Hematopoietic multipotent progenitor cell (in vitro differentiated cells): ENCODE data around the gene LITAFD. TPM values are rescaled to one million over a fixed set of nuclear protein-coding genes. Genes with fewer than 3 reads are reported as not detected.
A peak's percentile ranks its signal among the peaks of the same experiment; 100 is the strongest.

ENCODE experiments used
- DNase-seq, 3 donors: peaks; one replicate each; pipeline ENCODE4 v3.0.0-alpha.2; 2011 to 2015; ENCODE audit warnings: low read depth in 2 of 3, low spot score in 2 of 3
- total RNA-seq: library from RNA; depleted of rRNA; stranded (reverse); fragments of >200 nt; gene quantifications from one replicate; pipeline ENCODE4 v1.2.3, GENCODE V29; 2012

LITAFD gene
- total RNA-seq, 1 donor = not detected

GRCh38 chr16:8855051-8855786 is 26.9 kb upstream of the LITAFD start:
- no peak for DNase-seq

GRCh38 chr16:8855972-8856371 is 26.2 kb upstream of the LITAFD start:
- no peak for DNase-seq

GRCh38 chr16:8858994-8859912 is 22.9 kb upstream of the LITAFD start:
- DNase-seq = no peak

- DNase-seq = no peak
Measured at GRCh38 chr16:8859913-8860881, 22.0 kb upstream of the LITAFD start.

- no peak for DNase-seq
Measured at GRCh38 chr16:8861563-8862308, 20.4 kb upstream of the LITAFD start.

GRCh38 chr16:8862309-8863130 is 19.6 kb upstream of the LITAFD start:
- no peak for DNase-seq

GRCh38 chr16:8863594-8864424 is 18.3 kb upstream of the LITAFD start:
- DNase-seq = no peak

- DNase-seq = no peak
Measured at GRCh38 chr16:8864480-8865110, 17.6 kb upstream of the LITAFD start.

GRCh38 chr16:8865145-8865882 is 16.8 kb upstream of the LITAFD start:
- DNase-seq = no peak

GRCh38 chr16:8866118-8866883 is 15.8 kb upstream of the LITAFD start:
- no peak for DNase-seq

GRCh38 chr16:8866884-8867215 is 15.3 kb upstream of the LITAFD start:
- DNase-seq = no peak

- no peak for DNase-seq
Measured at GRCh38 chr16:8867216-8867931, 14.8 kb upstream of the LITAFD start.

- peak in 1 of 3 donors; percentile 88 for DNase-seq
Measured at GRCh38 chr16:8867932-8868415, 14.2 kb upstream of the LITAFD start.

GRCh38 chr16:8868416-8869211 is 13.5 kb upstream of the LITAFD start, which contains the start of gene CARHSP1:
Gene CARHSP1, minus strand, starts transcription at chr16:8869006. Its CDS starts 9,678 bp downstream, at chr16:8859328.
- peak; percentile 55 to 88 (median 81) for DNase-seq
